Chondrocyte (in vitro differentiated cells): ENCODE measurements around the gene TEF. TPM values are rescaled to one million over a fixed set of nuclear protein-coding genes. Genes with fewer than 3 reads are reported as not detected.

Experiments
- DNase-seq: peaks from one replicate; pipeline ENCODE4 v3.0.0; 2021; ENCODE audit warnings: mixed read lengths, low spot score
- H3K27ac Mint-ChIP-seq: one replicate; pipeline ENCODE4 v1.8.0; 2021; ENCODE audit warnings: mild to moderate bottlenecking, moderate library complexity, mixed read lengths; ENCODE audit not compliant: unreplicated experiment
- H3K27me3 Mint-ChIP-seq: 2 replicates; pipeline ENCODE4 v1.8.0; 2021; ENCODE audit warnings: low read depth, mixed read lengths
- H3K36me3 Mint-ChIP-seq: 2 replicates; pipeline ENCODE4 v1.8.0; 2021; ENCODE audit warnings: low read depth, mixed read lengths
- H3K4me1 Mint-ChIP-seq: 2 replicates; pipeline ENCODE4 v1.8.0; 2021; ENCODE audit warnings: low read depth, mild to moderate bottlenecking, mixed read lengths
- H3K4me3 Mint-ChIP-seq: one replicate; pipeline ENCODE4 v1.8.0; 2021; ENCODE audit warnings: mild to moderate bottlenecking, moderate library complexity, mixed read lengths; ENCODE audit not compliant: unreplicated experiment
- H3K9me3 Mint-ChIP-seq: 2 replicates; pipeline ENCODE4 v1.8.0; 2021; ENCODE audit warnings: low read depth, mixed read lengths
- total RNA-seq: library from RNA; stranded (reverse); gene quantifications from 3 replicates; pipeline ENCODE4 v1.2.1, GENCODE V29; 2021
- TF ChIP-seq, protein P1 (sequence below): fragments of 200-600 bp; sonication (generic); IDR thresholded peaks from 2 replicates; pipeline ENCODE4 v1.5.0; 2021; ENCODE audit warnings: antibody characterized with exemption, mild to moderate bottlenecking, moderate library complexity

The TEF gene
- total RNA-seq, 1 donor from 2014 or later, result 3.2 TPM

DNA sequence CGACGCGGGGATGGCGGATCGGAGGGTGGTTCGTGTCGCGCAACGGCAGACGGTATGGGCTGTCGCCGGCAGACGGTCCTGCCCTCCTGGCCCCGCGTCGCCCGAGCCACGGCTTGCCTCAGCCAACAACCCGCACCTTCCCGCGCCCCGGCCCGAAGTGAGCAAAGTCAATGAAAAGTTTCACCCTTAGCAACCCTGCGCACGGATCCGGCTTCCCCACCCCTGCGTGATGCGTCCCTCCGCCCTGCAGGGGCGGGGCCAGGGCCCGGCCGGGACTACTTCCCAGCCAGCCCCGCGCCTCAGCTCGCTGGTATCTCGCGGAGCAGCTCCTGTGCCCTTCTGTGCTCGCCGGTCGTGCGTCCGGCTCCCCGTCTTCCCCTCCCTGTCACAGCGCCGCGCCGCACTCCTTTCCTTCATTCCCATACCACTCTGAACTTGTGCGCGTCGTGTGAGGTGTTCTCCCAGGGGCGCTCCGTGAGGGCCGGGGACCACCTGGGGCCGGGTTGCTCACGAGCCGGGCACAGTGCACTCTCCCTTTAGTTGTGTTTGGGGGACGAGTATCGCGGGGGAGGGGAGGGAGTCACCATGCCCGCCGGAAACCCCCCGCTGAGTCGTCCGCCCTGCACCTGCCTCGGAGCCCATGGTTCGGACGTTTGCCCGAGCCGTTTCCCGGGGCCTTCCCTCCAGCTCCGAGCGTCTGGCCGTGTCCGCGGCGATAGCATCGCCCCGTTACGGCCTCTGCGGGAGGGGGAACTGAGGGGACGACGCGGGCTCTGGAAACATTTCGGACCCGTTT is 65.1 kb downstream of the TEF start, which contains the start of gene TOB2:
Gene TOB2 (minus strand): TSS at position 163 of the 796 bp plus-strand sequence. CDS start 9,456 bp downstream, outside the sequence.
- peak within 1 kb of the TSS; percentile 97 for H3K4me3 Mint-ChIP-seq
- peaks cover 33% of the 10 kb centered on the region for H3K4me1 Mint-ChIP-seq
- TF ChIP-seq, protein P1, sequence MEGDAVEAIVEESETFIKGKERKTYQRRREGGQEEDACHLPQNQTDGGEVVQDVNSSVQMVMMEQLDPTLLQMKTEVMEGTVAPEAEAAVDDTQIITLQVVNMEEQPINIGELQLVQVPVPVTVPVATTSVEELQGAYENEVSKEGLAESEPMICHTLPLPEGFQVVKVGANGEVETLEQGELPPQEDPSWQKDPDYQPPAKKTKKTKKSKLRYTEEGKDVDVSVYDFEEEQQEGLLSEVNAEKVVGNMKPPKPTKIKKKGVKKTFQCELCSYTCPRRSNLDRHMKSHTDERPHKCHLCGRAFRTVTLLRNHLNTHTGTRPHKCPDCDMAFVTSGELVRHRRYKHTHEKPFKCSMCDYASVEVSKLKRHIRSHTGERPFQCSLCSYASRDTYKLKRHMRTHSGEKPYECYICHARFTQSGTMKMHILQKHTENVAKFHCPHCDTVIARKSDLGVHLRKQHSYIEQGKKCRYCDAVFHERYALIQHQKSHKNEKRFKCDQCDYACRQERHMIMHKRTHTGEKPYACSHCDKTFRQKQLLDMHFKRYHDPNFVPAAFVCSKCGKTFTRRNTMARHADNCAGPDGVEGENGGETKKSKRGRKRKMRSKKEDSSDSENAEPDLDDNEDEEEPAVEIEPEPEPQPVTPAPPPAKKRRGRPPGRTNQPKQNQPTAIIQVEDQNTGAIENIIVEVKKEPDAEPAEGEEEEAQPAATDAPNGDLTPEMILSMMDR, result no peak
- peak; percentile 98 for DNase-seq
- peaks cover 2% of the 10 kb centered on the region for H3K36me3 Mint-ChIP-seq
- H3K9me3 Mint-ChIP-seq, result no peaks in the 10 kb centered on the region
- peak within 1 kb of the TSS; percentile 98 for H3K27ac Mint-ChIP-seq
- no peaks in the 10 kb centered on the region for H3K27me3 Mint-ChIP-seq

DNA sequence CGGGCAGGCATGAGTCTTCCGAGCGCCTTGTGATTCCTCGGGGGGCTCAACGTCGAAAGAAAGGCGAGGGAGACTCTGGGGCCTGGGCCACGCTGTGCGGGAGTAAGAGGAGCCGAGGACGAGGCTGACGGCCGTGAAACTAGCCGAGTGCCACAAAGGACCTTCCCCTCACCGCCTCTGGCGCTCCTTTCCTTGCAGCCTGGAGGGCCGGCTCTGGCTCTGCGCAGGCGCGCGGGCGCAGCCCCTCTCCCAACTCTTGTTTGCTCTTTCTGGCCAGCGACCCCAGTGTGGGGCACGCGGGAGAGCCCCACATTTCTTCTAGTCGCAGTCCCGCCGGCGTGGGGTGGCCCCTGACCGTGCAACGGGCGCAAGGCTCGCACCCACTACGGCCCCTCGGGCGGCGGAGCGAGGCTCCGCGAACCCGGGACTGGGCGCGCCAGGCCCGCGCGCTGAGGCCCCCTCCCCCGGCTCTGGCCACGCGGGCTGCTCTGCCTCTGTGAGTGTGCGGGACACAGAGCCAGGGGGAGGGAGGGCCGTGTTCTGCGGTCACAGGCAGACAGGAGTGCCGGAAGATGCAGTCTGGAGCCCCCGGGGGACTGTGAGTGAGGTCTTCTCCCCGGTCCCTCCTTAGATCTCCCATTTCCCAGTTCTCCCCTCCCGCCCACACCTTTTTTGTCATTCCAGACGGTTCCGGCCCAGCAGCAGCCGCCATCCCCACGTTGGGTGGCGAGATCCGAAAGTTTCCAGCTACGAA is 65.9 kb downstream of the TEF start:
- DNase-seq, result peak; percentile 95
- Mint-ChIP-seq H3K27ac (peak overlapping the region; percentile 99), H3K36me3 (peaks cover 2% of the 10 kb centered on the region), H3K9me3 (no peaks in the 10 kb centered on the region), H3K4me1 (peaks cover 25% of the 10 kb centered on the region), H3K27me3 (no peaks in the 10 kb centered on the region), H3K4me3 (peak overlapping the region; percentile 97)
- TF ChIP-seq, protein P1, result no peak

DNA sequence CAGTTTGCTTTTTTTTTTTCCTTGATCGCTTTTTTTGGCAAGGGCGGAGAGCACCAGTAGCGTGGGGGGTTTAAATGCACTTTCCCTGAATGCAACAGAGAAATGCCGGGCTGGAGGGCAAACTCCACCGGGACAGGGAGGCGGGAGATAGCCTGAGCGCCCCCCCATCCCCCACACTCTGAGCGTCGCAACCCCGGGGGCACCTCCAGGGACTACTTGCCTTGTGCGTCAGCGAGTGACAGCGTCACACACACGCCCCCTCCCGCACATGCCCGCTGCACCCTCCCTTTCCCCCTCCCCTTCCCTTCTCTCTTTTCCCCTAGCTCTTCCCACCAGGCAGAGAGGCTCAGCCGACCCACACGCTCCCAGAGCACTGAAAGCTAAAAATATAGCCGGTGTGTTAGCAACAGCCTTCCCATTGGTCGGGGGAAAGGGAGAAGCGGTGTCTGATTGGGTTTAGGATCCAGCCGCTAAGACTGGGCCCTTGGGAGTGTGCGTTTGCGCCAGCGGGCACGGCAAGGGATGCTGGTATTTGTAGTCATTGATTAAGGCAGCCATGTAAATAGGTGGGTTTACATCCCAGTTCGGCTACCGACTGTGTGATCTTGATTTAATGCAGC is 66.6 kb downstream of the TEF start:
- peak overlapping the region; percentile 99 for H3K27ac Mint-ChIP-seq
- peak overlapping the region; percentile 97 for H3K4me3 Mint-ChIP-seq
- peak; percentile 95 for DNase-seq
- peaks cover 2% of the 10 kb centered on the region for H3K36me3 Mint-ChIP-seq
- peaks cover 18% of the 10 kb centered on the region for H3K4me1 Mint-ChIP-seq
- no peaks in the 10 kb centered on the region for H3K27me3 Mint-ChIP-seq
- no peaks in the 10 kb centered on the region for H3K9me3 Mint-ChIP-seq
- TF ChIP-seq, protein P1, result no peak

Other genes with a start within 250 kb of the TEF start
- 16.6 to 27.1 TPM (median 17.7 TPM) in 3 replicates for gene L3MBTL2, start 176.6 kb upstream of the TEF start, total RNA-seq
- 0.36 to 1.3 TPM (median 0.39 TPM) in 3 replicates for gene CHADL, start 141.0 kb upstream of the TEF start, total RNA-seq
- 34.7 to 38.6 TPM (median 35.4 TPM) in 3 replicates for gene RANGAP1, start 95.8 kb upstream of the TEF start, total RNA-seq
- gene ZC3H7B, start 80.4 kb upstream of the TEF start, total RNA-seq, result 54.7 to 73.3 TPM (median 55.8 TPM) in 3 replicates
- gene TOB2, start 64.9 kb downstream of the TEF start, total RNA-seq, result 37.7 to 42.0 TPM (median 40.8 TPM) in 3 replicates
- 22.5 to 32.4 TPM (median 26.8 TPM) in 3 replicates for gene PHF5A, start 86.8 kb downstream of the TEF start, total RNA-seq
- gene ACO2, start 87.2 kb downstream of the TEF start, total RNA-seq, result 60.9 to 85.6 TPM (median 62.4 TPM) in 3 replicates
- gene POLR3H, start 162.5 kb downstream of the TEF start, total RNA-seq, result 39.6 to 57.3 TPM (median 41.5 TPM) in 3 replicates
- 12.7 to 21.7 TPM (median 20.9 TPM) in 3 replicates for gene CSDC2, start 179.1 kb downstream of the TEF start, total RNA-seq
- 39.3 to 48.2 TPM (median 47.1 TPM) in 3 replicates for gene PMM1, start 207.9 kb downstream of the TEF start, total RNA-seq
- 29.5 to 33.9 TPM (median 29.8 TPM) in 3 replicates for gene DESI1, start 239.1 kb downstream of the TEF start, total RNA-seq
- 156 to 210 TPM (median 161 TPM) in 3 replicates for gene XRCC6, start 239.4 kb downstream of the TEF start, total RNA-seq